GM18507 (cell line): ENCODE data around the gene PLCB1.

Experiments
- DNase-seq: peaks from one replicate; pipeline ENCODE4 v3.0.0; 2011; ENCODE audit warnings: low read depth; ENCODE audit not compliant: insufficient read length; ENCODE audit errors: extremely low spot score
- FAIRE-seq: peaks from 2 replicates; lab custom pipeline; 2011; peaks lifted over from hg19 to GRCh38; lab: Jason Lieb, UNC

The PLCB1 gene

GRCh38 chr20:8386991-8387390 lies 254.9 kb downstream of the PLCB1 start:
- FAIRE-seq, result no peak
- no peak for DNase-seq

GRCh38 chr20:8388141-8388540 lies 256.1 kb downstream of the PLCB1 start:
- no peak for DNase-seq

GRCh38 chr20:8388707-8389106 lies 256.6 kb downstream of the PLCB1 start:
- DNase-seq (no peak), FAIRE-seq (no peak)

More at GRCh38 chr20:8388141-8388540, 256.1 kb downstream of the PLCB1 start:
- no peak for FAIRE-seq

- peak; percentile 49 for FAIRE-seq
- DNase-seq, result no peak
Observed at GRCh38 chr20:8389381-8390036, 257.4 kb downstream of the PLCB1 start.

- DNase-seq (no peak), FAIRE-seq (no peak)
Observed at GRCh38 chr20:8390037-8390433, 258.0 kb downstream of the PLCB1 start.

GRCh38 chr20:8390500-8390899 lies 258.4 kb downstream of the PLCB1 start:
- FAIRE-seq (no peak), DNase-seq (no peak)

GRCh38 chr20:8393381-8393780 lies 261.3 kb downstream of the PLCB1 start:
- FAIRE-seq, result no peak
- DNase-seq, result no peak

- DNase-seq (no peak), FAIRE-seq (peak; percentile 62)
Observed at GRCh38 chr20:8394308-8394945, 262.4 kb downstream of the PLCB1 start.

- no peak for DNase-seq
- FAIRE-seq, result peak; percentile 39
Observed at GRCh38 chr20:8395956-8396355, 263.9 kb downstream of the PLCB1 start.

GRCh38 chr20:8398263-8399051 lies 266.4 kb downstream of the PLCB1 start:
- FAIRE-seq, result peak; percentile 18
- DNase-seq, result no peak

- DNase-seq (peak; percentile 33), FAIRE-seq (peak; percentile 94)
Observed at GRCh38 chr20:8399947-8400346, 267.9 kb downstream of the PLCB1 start.

- FAIRE-seq (peak; percentile 47), DNase-seq (no peak)
Observed at GRCh38 chr20:8400486-8400885, 268.4 kb downstream of the PLCB1 start.

GRCh38 chr20:8401556-8401955 lies 269.5 kb downstream of the PLCB1 start:
- DNase-seq (no peak), FAIRE-seq (peak; percentile 51)

- no peak for FAIRE-seq
- DNase-seq, result no peak
Observed at GRCh38 chr20:8402798-8403197, 270.7 kb downstream of the PLCB1 start.

GRCh38 chr20:8404912-8405635 lies 273.0 kb downstream of the PLCB1 start:
- FAIRE-seq (peak; percentile 60), DNase-seq (no peak)

- no peak for FAIRE-seq
Observed at GRCh38 chr20:8406391-8406790, 274.3 kb downstream of the PLCB1 start.

GRCh38 chr20:8408587-8409307 lies 276.7 kb downstream of the PLCB1 start:
- FAIRE-seq (no peak), DNase-seq (no peak)

More at GRCh38 chr20:8406391-8406790, 274.3 kb downstream of the PLCB1 start:
- DNase-seq, result no peak

- DNase-seq, result no peak
- FAIRE-seq, result no peak
Observed at GRCh38 chr20:8413691-8414090, 281.6 kb downstream of the PLCB1 start.

- DNase-seq, result no peak
- FAIRE-seq, result no peak
Observed at GRCh38 chr20:8414586-8415274, 282.7 kb downstream of the PLCB1 start.
